NCI-H446 treated with DMSO at 0.1 percent for 48 hours (cell line): ENCODE measurements around the gene USE1.

Experiments used
- DNase-seq: peaks from one replicate; lab custom pipeline; 2025; lab: John Stamatoyannopoulos, UW

USE1 gene

DNA sequence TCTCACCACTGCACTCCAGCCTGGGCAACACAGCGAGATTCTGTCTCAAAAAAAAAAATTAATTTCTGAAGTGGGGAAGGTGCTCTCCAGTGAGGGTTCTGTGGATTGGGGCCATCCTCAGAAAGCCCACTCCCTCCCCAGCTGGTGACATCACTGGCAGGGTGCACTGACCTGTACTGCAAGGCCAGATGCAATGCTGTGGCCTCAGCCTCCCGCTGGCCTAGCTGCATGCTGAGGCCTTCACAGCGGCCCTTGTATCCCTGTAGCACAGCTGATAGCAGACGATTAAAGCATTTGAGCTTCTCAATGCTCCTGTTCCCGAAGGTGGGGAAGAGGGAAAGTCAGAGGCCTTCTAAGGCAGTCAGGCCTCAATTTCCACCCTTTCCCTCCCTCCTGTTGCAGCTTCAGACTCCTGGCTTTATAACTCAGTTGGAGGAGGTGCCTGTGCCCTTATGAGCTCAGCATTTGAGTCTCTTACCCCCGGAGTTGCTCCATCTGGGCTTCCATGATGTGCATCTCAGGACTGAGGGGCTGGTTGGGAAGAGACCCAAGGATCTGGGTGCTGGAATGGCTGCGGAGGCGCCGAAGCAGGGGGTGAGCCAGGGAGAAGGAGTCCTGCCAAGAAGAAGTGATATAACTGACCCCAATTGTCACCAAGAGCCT is 44.1 kb downstream of the USE1 start:
- no peak for DNase-seq

DNA sequence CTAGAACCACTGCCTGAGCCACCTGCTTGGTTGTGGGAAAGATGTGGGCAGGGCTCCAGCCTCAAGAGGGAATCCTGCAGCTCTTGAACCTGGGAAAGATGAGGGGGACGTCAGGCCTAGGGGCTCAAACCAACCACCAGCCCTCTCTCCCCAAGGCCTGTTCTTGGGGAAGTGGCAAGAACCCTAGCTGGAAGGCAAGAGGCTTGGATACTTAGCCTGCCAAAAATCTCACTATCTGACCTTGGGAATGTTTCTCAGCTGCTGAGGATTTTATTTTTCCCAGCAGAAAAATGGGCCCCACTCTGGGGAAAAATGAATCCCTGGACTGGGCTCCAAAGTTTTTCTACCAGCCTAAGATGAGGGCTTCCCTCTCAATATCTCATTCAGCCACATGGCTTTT is 44.8 kb downstream of the USE1 start:
- DNase-seq = no peak

- peak; percentile 67 for DNase-seq
These were observed 45.7 kb downstream of the USE1 start for GRCh38 chr19:17260842-17261325.

GRCh38 chr19:17262557-17262956 is 47.4 kb downstream of the USE1 start:
- DNase-seq = no peak

DNA sequence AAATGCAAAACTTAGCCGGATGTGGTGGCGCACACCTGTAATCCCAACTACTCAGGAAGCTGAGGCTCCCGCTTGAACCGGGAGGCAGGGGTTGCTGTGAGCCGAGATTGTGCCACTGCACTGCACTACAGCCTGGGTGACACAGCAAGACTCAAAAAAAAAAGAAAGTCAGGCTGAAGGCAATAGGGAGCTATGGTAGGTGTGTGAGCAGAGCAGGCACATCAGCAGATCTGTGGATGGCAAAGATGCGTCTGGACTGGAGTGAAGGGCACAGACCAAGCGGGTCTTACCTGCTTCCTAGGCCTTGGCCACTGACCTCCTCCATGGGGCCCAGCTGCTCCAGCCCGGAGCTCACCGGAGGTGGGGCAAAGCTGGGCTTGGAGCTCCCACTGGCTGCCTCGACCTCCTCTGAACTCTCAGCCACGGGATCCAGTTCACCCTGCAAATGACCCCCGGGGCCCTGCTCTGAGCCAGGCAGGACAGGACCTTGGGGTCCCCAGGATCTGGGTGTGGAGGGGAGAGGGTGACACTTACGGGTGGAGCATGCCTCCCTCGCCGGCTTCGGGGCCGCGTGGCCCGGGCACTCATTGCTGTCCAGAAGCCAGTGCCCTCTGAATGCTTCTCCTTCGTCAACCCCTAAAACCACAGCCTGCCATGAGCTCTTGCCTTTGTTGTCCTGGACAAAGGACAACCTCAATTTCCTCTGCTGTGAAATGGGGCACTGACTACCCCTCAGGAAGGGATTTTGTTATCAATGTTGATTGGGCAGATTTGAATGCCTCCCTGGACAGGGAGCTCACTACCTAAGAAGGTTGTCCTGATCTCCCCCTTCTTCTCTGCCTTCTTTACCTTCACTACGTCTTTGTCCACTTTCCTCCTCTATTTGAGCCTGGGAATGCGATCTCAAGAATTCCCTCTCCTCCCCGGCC is 48.8 kb downstream of the USE1 start:
- no peak for DNase-seq

DNA sequence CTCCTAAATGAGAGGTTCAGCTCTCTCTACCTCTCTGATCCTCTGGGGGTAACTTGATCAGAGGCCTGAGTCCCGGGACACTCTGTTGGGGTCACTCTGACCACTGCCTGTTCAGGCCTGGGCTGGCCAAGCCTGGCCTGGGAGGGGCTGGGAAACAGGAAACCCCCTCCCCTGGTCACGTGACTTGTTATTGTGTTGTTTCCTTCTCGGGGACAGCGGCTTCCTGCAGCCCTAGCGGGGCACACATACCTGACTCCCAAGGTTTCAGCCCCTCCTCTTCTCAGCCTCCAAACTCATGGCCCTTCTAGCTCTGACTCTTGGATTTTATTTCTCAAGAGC is 49.5 kb downstream of the USE1 start, which contains the start of gene USHBP1:
Gene USHBP1 (minus strand): TSS at position 105 of the 339 bp plus-strand sequence. CDS start 446 bp downstream, outside the sequence.
- DNase-seq = no peak

- no peak for DNase-seq
These were observed 50.9 kb downstream of the USE1 start for GRCh38 chr19:17266026-17266425.

- no peak for DNase-seq
These were observed 51.4 kb downstream of the USE1 start for GRCh38 chr19:17266589-17266974.

DNA sequence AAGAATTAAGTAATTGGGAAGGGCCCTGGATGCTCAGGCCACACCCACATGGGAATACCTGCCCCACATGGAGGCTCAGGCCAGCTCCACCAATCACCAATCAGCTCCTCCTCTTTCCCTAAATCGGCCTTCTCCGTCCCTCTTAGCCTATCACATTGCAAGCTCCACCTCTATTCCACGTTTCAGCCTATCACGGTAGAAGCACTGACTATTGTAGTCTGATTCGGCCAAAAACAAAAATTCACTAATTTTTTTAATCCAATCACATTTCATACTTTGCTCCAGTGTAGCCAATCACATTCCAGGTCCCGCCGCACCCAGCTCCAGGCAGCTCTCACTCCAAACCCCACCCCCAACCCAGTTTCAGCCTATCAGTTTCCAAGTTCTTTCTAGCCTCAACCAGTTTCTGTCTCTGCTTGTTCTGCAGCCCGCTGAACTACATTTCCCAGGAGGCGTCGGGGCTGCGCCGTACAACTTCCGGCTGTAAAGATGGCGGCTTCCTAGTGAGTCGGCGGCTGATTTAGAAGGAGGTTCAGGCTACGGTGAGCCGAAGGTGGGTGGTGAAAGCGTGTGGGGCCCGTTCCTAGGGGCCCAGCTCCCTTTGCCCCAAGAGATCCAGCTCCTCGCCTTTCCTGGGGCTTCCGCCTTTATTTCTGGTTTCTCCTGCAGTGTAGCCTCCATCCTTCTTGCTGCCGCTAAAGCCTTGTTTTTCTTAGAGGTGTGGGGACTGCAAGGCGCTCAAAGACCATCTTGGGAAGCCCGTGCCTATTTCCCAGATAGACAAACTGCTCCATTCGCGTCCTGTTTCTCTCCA is 52.0 kb downstream of the USE1 start, which contains the start of gene BABAM1:
Gene BABAM1 (plus strand): TSS at position 469 of the 814 bp plus-strand sequence. CDS start 1,364 bp downstream, outside the sequence.
- DNase-seq = peak; percentile 99

- no peak for DNase-seq
These were observed 53.6 kb downstream of the USE1 start for GRCh38 chr19:17268754-17269153.
